ENCODE data around the gene RUNX1.

- TF ChIP-seq CTCF (IDR thresholded peaks at IDR 0.05) (no peak), POLR2AphosphoS5 (IDR thresholded peaks at IDR 0.05) (no peak)
Measured at GRCh38 chr21:34779860-34780259, 269.2 kb downstream of the RUNX1 start.
